ENCODE data around the gene WDR20.
A peak's percentile ranks its signal among the peaks of the same experiment; 100 is the strongest.
"Not testable (repeated sequence)": the region's sequence is repeated elsewhere in the genome, so short reads cannot be mapped to it uniquely, and the experiment has no call there.

The WDR20 gene

DNA sequence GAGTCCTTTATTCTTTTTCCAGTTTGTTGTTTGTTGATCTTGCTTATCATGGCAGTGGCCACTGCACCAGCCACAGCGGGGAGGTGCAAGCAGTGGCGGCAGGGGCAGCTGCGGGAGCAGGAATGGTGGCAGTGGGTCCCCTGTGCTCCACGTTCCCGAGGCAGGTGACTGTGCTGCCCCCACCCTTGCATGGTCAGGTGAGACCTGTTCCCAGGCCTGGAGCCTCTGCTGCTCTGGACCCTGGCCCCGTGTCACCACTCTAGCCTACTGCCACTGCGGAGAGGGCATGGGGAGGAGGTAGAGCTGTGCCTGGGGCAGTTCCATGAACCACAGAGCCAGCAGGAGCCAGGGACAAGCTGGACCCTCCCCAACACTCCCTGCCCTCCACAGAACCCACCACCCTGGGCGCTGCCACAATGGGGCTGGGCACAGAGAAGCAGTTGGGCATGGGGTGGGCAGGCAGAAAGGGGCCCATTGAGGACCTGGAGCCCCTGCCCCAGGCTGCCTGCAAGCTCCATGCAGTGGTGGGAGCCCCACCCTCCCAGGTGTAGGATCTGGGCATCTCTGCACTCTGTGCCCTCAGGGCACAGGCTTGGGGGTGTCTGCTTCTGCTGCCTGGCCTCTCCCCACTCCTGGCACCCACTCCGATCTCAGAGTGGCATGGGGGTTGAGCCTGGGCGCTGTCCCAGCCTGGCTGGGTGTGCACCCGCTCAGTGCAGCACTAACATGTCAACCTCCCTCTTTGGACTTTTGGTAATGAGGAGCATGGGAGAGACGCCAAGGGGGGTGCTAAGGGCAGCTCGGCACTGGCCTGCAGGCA, 23.1 kb upstream of the WDR20 start:
- Mint-ChIP-seq H3K9me3 (peaks cover 13% of the 10 kb centered on the region), H3K4me1 (ENCODE audit: low read depth) (no peaks in the 10 kb centered on the region), H3K36me3 (ENCODE audit: low read depth) (no peaks in the 10 kb centered on the region), H3K4me3 (no peak overlapping the region), H3K27ac (no peak overlapping the region), H3K27me3 (peaks cover 10% of the 10 kb centered on the region)
- intact Hi-C loops (cut with micrococcal nuclease): no loop called here

DNA sequence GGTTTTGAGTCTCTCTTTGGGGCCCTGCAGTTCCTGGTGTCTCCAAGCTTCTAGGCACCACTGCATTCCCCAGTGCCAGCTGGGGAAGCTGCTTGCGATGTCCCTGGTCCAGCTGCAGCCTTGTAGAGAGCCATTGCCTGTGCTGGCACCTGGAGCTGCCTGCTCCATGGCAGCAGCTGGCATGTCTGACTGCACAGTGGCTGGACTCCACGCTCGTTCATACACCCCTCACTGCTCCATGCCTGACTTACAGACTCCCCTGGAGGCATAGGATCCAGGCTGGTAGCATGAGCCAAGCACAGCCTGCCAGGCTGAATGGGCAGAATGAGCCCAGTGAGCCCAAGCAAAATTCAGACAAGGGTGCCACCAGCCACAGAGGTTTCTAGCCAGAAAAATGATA, 21.8 kb upstream of the WDR20 start:
- Mint-ChIP-seq H3K27ac (no peak overlapping the region), H3K36me3 (ENCODE audit: low read depth) (no peaks in the 10 kb centered on the region), H3K4me3 (no peak overlapping the region), H3K9me3 (peaks cover 13% of the 10 kb centered on the region), H3K27me3 (peaks cover 2% of the 10 kb centered on the region), H3K4me1 (ENCODE audit: low read depth) (no peaks in the 10 kb centered on the region)
- intact Hi-C loops (cut with micrococcal nuclease): no loop called here

GRCh38 chr14:102120888-102121287, 18.8 kb upstream of the WDR20 start:
- Mint-ChIP-seq H3K4me3 (no peak overlapping the region), H3K27me3 (peaks cover 2% of the 10 kb centered on the region), H3K36me3 (ENCODE audit: low read depth) (no peaks in the 10 kb centered on the region), H3K27ac (no peak overlapping the region), H3K9me3 (peaks cover 13% of the 10 kb centered on the region), H3K4me1 (ENCODE audit: low read depth) (no peaks in the 10 kb centered on the region)
- intact Hi-C loops (cut with micrococcal nuclease): no loop called here

- Mint-ChIP-seq H3K27me3 (no peaks in the 10 kb centered on the region), H3K27ac (no peak overlapping the region), H3K9me3 (peaks cover 13% of the 10 kb centered on the region), H3K36me3 (ENCODE audit: low read depth) (no peaks in the 10 kb centered on the region), H3K4me1 (ENCODE audit: low read depth) (no peaks in the 10 kb centered on the region), H3K4me3 (no peak overlapping the region)
- intact Hi-C loops (cut with micrococcal nuclease): no loop called here
These were observed 18.1 kb upstream of the WDR20 start for GRCh38 chr14:102121567-102121966.

GRCh38 chr14:102124419-102124818, 15.3 kb upstream of the WDR20 start:
- no peaks in the 10 kb centered on the region for H3K9me3 Mint-ChIP-seq
- H3K36me3 Mint-ChIP-seq (ENCODE audit: low read depth): no peaks in the 10 kb centered on the region
- no peak overlapping the region for H3K27ac Mint-ChIP-seq
- H3K4me1 Mint-ChIP-seq (ENCODE audit: low read depth): no peaks in the 10 kb centered on the region
- H3K27me3 Mint-ChIP-seq: no peaks in the 10 kb centered on the region
- H3K4me3 Mint-ChIP-seq: no peak overlapping the region
- intact Hi-C loops (cut with micrococcal nuclease): no loop called here

DNA sequence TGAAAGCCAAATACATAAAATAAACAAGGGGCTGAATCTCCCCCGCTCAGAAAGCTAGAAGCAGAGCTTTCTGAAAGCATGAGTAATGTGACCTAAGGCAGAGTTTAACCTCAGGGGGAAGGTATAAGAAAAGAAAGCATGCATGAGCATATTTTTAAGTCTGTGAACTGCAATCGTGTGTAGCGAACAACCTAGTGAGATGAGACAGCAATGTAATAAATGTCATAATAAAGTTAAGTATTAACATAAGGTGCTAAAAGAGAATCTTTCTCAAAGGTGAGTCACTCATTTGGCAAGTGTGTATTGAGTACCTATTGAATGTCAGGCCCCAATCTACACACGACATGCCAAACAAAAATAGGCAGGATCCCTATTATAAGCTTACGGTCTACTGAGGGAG, 14.2 kb upstream of the WDR20 start:
- H3K27ac Mint-ChIP-seq: no peak overlapping the region
- H3K36me3 Mint-ChIP-seq (ENCODE audit: low read depth): no peaks in the 10 kb centered on the region
- intact Hi-C loops (cut with micrococcal nuclease): no loop called here
- H3K4me3 Mint-ChIP-seq: no peak overlapping the region
- H3K27me3 Mint-ChIP-seq: no peaks in the 10 kb centered on the region
- H3K9me3 Mint-ChIP-seq: no peaks in the 10 kb centered on the region
- no peaks in the 10 kb centered on the region for H3K4me1 Mint-ChIP-seq (ENCODE audit: low read depth)

- Mint-ChIP-seq H3K4me3 (no peak overlapping the region), H3K4me1 (ENCODE audit: low read depth) (no peaks in the 10 kb centered on the region), H3K9me3 (no peaks in the 10 kb centered on the region), H3K27me3 (no peaks in the 10 kb centered on the region), H3K36me3 (ENCODE audit: low read depth) (no peaks in the 10 kb centered on the region), H3K27ac (no peak overlapping the region)
- intact Hi-C loops (cut with micrococcal nuclease): no loop called here
These were observed 12.8 kb upstream of the WDR20 start for GRCh38 chr14:102126807-102127455.

GRCh38 chr14:102131741-102132140, 8.0 kb upstream of the WDR20 start:
- intact Hi-C loops (cut with micrococcal nuclease): no loop called here
- H3K9me3 Mint-ChIP-seq: no peaks in the 10 kb centered on the region

DNA sequence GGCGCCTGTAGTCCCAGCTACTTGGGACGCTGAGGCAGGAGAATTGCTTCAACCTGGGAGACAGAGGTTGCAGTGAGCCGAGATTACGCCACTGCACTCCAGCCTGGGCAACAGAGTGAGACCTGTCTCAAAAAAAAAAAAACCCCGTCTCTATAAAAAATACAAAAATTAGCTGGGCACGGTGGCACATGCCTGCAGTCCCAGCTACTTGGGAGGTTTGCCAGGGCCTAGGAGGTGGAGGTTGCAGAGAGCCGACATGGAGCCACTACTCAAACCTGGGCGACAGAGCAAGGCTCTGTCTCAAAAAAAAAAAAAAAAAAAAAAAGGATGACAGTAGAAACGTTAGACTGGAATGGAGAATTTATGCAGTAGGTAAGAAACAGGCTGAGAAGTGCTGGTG, 5.7 kb upstream of the WDR20 start:
- H3K27ac Mint-ChIP-seq; H3K9me3 Mint-ChIP-seq; H3K4me1 Mint-ChIP-seq (ENCODE audit: low read depth); H3K27me3 Mint-ChIP-seq; H3K4me3 Mint-ChIP-seq; H3K36me3 Mint-ChIP-seq (ENCODE audit: low read depth); intact Hi-C loops (cut with micrococcal nuclease): not testable (repeated sequence)

More at GRCh38 chr14:102131741-102132140, 8.0 kb upstream of the WDR20 start:
- no peaks in the 10 kb centered on the region for H3K27me3 Mint-ChIP-seq
- no peaks in the 10 kb centered on the region for H3K36me3 Mint-ChIP-seq (ENCODE audit: low read depth)
- H3K4me1 Mint-ChIP-seq (ENCODE audit: low read depth): no peaks in the 10 kb centered on the region
- H3K27ac Mint-ChIP-seq: no peak overlapping the region
- H3K4me3 Mint-ChIP-seq: no peak overlapping the region

- H3K27me3 Mint-ChIP-seq: peaks cover 12% of the 10 kb centered on the region
- H3K4me1 Mint-ChIP-seq (ENCODE audit: low read depth); intact Hi-C loops (cut with micrococcal nuclease); H3K9me3 Mint-ChIP-seq; H3K4me3 Mint-ChIP-seq; H3K36me3 Mint-ChIP-seq (ENCODE audit: low read depth); H3K27ac Mint-ChIP-seq: not testable (repeated sequence)
These were observed 5.0 kb upstream of the WDR20 start for GRCh38 chr14:102134719-102135118.

DNA sequence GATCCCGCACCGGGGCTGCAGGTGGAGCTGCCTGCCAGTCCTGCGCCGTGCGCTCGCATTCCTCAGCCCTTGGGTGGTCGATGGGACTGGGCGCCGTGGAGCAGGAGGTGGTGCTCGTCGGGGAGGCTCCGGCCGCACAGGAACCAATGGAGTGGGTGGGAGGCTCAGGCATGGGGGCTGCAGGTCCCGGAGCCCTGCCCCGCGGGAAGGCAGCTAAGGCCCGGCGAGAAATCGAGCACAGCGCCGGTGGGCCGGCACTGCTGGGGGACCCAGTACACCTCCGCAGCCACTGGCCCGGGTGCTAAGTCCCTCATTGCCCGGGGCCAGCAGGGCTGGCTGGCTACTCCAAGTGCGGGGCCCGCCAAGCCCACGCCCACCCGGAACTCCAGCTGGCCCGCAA, 4.2 kb upstream of the WDR20 start:
- peaks cover 14% of the 10 kb centered on the region for H3K36me3 Mint-ChIP-seq (ENCODE audit: low read depth)
- peaks cover 12% of the 10 kb centered on the region for H3K27me3 Mint-ChIP-seq
- intact Hi-C loops (cut with micrococcal nuclease); H3K4me3 Mint-ChIP-seq; H3K27ac Mint-ChIP-seq; H3K4me1 Mint-ChIP-seq (ENCODE audit: low read depth); H3K9me3 Mint-ChIP-seq: not testable (repeated sequence)

GRCh38 chr14:102138535-102138934, 1.2 kb upstream of the WDR20 start:
- Mint-ChIP-seq H3K4me1 (ENCODE audit: low read depth) (peaks cover 16% of the 10 kb centered on the region), H3K36me3 (ENCODE audit: low read depth) (peaks cover 19% of the 10 kb centered on the region), H3K4me3 (peak overlapping the region; percentile 92), H3K27me3 (peaks cover 12% of the 10 kb centered on the region), H3K9me3 (no peaks in the 10 kb centered on the region), H3K27ac (peak overlapping the region; percentile 95)
- intact Hi-C loops (cut with micrococcal nuclease): no loop called here

- Mint-ChIP-seq H3K4me3 (peak overlapping the region; percentile 92), H3K4me1 (ENCODE audit: low read depth) (peaks cover 16% of the 10 kb centered on the region), H3K36me3 (ENCODE audit: low read depth) (peaks cover 23% of the 10 kb centered on the region), H3K27me3 (peaks cover 12% of the 10 kb centered on the region), H3K27ac (peak overlapping the region; percentile 95), H3K9me3 (no peaks in the 10 kb centered on the region)
- intact Hi-C loops (cut with micrococcal nuclease): no loop called here
These were observed 774 bp upstream of the WDR20 start for GRCh38 chr14:102138961-102139285.

DNA sequence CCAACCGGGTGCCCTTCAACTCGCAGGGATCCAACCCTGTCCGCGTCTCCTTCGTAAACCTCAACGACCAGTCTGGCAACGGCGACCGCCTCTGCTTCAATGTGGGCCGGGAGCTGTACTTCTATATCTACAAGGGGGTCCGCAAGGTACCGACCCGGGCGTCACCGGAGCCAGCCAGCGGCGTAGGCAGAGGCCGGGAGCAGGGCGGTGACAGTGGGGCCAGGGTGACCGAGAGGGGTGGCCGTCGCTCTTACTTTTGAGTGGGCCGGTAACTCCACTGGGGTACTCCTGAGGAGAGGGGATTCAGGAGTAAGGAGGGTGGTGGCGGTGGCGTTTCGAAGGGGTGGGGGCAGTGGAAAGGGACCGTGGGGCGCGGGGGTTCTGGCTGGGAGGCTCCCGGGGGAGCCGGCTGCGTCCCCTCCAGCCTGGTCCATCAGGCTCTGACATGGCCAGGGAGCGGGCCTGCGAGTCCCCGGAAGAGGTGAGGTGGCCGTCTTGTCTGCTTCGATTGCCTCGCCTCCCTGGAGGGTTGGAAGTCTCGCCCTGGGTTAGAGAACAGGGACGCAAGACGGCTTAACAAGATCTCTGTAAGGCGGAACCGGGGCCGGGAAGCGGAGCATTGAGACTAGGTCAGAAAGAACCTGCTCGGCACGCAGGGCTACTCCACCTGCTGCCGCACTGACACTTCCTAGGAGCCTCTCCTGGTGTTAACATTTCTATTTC, 491 bp downstream of the WDR20 start:
- Mint-ChIP-seq H3K27me3 (peaks cover 12% of the 10 kb centered on the region), H3K4me3 (peak overlapping the region; percentile 92), H3K4me1 (ENCODE audit: low read depth) (peaks cover 23% of the 10 kb centered on the region), H3K9me3 (no peaks in the 10 kb centered on the region), H3K36me3 (ENCODE audit: low read depth) (peaks cover 35% of the 10 kb centered on the region), H3K27ac (peak overlapping the region; percentile 95)
- intact Hi-C loops (cut with micrococcal nuclease): no loop called here

Data from dendritic cell treated with granulocyte-macrophage colony-stimulating factor and Interleukin-4, amounts not matched to agents 40 ng/mL and 50 ng/mL, for 4 days (primary cell).